Measurements from ENCODE around the gene NUTM1. TPM values are rescaled to one million over a fixed set of nuclear protein-coding genes. Genes with fewer than 3 reads are reported as not detected.

The NUTM1 gene
- total RNA-seq, 6 donors from 2014 or later, result not detected

DNA sequence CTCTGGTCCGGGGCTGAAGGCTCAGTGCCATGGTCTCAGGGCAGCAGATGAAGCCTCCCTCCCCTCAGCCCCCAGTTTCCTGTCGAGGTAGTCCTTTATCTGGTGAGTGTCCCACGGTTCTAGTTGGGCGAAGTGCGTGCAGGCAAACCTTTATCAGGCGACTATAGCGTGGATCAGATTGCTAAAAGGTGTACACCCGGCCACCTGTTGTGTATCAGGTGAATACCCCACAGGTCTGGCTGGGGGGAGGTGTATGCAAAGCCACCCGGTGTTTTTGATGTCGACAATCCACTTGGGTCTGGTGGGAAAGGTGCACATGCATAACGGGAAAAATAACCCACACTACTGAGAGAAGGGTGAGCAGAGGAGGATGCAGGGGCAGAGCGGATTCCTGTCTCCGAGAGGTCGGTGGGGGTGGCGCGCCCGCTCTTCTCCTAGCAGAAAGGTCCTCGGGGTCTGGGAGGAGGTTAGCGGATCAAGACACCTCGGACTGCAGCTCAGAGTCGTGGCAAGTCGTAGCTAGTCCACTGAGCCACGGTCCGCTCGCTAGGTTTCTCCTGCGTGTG is 6.0 kb upstream of the NUTM1 start:
- peaks cover 0 to 21% (median 1%) of the 10 kb centered on the region in 4 donors for H3K36me3 ChIP-seq
- no peaks in the 10 kb centered on the region for H3K9me3 ChIP-seq
- no peaks in the 10 kb centered on the region for H3K27me3 ChIP-seq
- H3K4me3 ChIP-seq, result peak overlapping the region; percentile 90 to 98 (median 97)
- WGBS, 2 donors, result 0% methylated on average over 24 to 26 of the region's 26 CpGs
- ATAC-seq (ENCODE audit: low FRiP score in 2 of 2) (peak; percentile 27 to 30), DNase-seq (no peak)
- peak overlapping the region; percentile 91 to 97 (median 94) for H3K27ac ChIP-seq
- TF ChIP-seq POLR2AphosphoS5 (IDR thresholded peaks at IDR 0.05), result no peak
- TF ChIP-seq, protein P1, sequence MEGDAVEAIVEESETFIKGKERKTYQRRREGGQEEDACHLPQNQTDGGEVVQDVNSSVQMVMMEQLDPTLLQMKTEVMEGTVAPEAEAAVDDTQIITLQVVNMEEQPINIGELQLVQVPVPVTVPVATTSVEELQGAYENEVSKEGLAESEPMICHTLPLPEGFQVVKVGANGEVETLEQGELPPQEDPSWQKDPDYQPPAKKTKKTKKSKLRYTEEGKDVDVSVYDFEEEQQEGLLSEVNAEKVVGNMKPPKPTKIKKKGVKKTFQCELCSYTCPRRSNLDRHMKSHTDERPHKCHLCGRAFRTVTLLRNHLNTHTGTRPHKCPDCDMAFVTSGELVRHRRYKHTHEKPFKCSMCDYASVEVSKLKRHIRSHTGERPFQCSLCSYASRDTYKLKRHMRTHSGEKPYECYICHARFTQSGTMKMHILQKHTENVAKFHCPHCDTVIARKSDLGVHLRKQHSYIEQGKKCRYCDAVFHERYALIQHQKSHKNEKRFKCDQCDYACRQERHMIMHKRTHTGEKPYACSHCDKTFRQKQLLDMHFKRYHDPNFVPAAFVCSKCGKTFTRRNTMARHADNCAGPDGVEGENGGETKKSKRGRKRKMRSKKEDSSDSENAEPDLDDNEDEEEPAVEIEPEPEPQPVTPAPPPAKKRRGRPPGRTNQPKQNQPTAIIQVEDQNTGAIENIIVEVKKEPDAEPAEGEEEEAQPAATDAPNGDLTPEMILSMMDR (IDR thresholded peaks at IDR 0.05), result no peak
- no peak for TF ChIP-seq EP300 (IDR thresholded peaks at IDR 0.05)
- no peak for TF ChIP-seq POLR2A (IDR thresholded peaks at IDR 0.05)
- peaks cover 27 to 57% (median 41%) of the 10 kb centered on the region in 4 donors for H3K4me1 ChIP-seq

DNA sequence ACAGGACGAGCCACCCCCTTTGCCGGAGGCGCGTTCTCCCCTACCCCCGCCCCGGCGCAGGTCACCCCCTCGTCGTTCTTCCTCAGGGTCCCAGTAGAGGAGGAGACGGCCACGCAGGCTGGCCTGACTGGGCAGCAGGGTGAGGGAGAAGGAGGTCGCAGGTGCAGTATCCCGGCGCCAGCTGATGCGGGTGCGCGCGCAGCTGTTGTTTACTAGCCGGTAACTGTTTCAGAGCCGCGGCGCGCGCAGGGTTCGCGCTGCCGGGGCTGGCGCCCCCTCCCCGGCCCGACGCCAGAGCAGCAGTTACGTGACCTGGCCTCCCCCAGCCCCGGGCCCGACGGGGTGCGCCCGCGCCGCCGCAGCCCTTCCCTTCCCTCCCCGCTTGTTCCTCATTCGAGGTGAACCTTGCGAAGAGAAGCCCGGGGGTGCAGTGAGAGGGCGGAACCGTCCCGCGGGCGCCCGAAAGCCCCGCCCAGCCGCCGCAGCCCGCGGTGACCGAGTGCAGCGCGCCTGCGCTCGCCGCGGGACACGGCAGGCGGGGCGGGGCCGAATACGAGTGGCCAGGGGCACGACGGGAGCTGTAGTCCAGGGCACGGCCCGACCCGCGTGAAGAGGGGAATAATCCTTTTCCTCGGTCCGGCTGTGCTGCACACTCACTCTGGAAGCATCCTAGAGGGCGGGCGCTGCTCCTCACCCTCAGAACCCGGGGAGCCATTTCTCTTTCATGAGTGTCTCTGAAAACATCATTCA is 5.4 kb upstream of the NUTM1 start, which contains the start of gene SLC12A6:
Gene SLC12A6, minus strand, starts transcription at position 225 of the 750 bp plus-strand sequence. CDS start 1,101 bp downstream, outside the sequence.
- WGBS, 2 donors, result 0 to 1% methylated on average over 8 to 49 of the region's 78 CpGs
- ATAC-seq (ENCODE audit: low FRiP score in 2 of 2) (peak; percentile 96 to 98), DNase-seq (peak; percentile 94 to 98)
- Histone ChIP-seq H3K9me3 (no peaks in the 10 kb centered on the region), H3K36me3 (peaks cover 0 to 21% (median 1%) of the 10 kb centered on the region in 4 donors), H3K4me1 (peaks cover 29 to 60% (median 43%) of the 10 kb centered on the region in 4 donors), H3K4me3 (peak within 1 kb of the TSS; percentile 90 to 98 (median 97)), H3K27ac (peak within 1 kb of the TSS; percentile 91 to 97 (median 94)), H3K27me3 (no peaks in the 10 kb centered on the region)
- TF ChIP-seq POLR2A (IDR thresholded peaks at IDR 0.05) (peak in 3 of 4 donors; percentile 76 to 96 (median 87)), EP300 (IDR thresholded peaks at IDR 0.05) (no peak), POLR2AphosphoS5 (IDR thresholded peaks at IDR 0.05) (peak; percentile 77 to 85)
- TF ChIP-seq, protein P1 (IDR thresholded peaks at IDR 0.05), result peak in 2 of 6 experiments; percentile 7 to 25

DNA sequence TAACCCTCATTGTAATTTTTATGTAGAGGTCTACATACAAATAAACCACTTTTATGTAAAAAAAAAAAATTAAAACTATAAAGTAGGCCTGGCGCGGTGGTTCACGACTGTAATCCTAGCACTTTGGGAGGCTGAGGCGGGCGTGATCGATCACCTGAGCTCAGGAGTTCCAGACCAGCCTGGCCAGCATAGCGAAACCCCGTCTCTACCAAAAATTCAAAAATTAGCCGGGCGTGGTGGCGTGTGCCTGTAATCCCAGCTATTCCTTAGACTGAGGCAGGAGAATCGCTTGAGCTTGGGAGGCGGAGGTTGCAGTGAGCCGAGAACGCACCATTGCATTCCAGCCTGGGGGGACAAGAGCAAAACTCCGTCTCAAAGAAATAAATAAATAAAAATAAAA is 4.8 kb upstream of the NUTM1 start:
- TF ChIP-seq EP300 (IDR thresholded peaks at IDR 0.05) (no peak), POLR2AphosphoS5 (IDR thresholded peaks at IDR 0.05) (no peak), POLR2A (IDR thresholded peaks at IDR 0.05) (no peak)
- TF ChIP-seq, protein P1 (IDR thresholded peaks at IDR 0.05), result no peak
- H3K27ac ChIP-seq, result peak overlapping the region in 3 of 4 donors; percentile 91 to 97 (median 96)
- ATAC-seq (ENCODE audit: low FRiP score in 2 of 2) (no peak), DNase-seq (no peak)
- H3K4me3 ChIP-seq, result peak overlapping the region in 3 of 4 donors; percentile 90 to 98 (median 96)
- H3K9me3 ChIP-seq, result no peaks in the 10 kb centered on the region
- no peaks in the 10 kb centered on the region for H3K27me3 ChIP-seq
- peaks cover 0 to 21% (median 1%) of the 10 kb centered on the region in 4 donors for H3K36me3 ChIP-seq
- H3K4me1 ChIP-seq, result peaks cover 30 to 60% (median 42%) of the 10 kb centered on the region in 4 donors
- WGBS, 2 donors, result 81 to 86% methylated on average over 16 of the region's 16 CpGs

DNA sequence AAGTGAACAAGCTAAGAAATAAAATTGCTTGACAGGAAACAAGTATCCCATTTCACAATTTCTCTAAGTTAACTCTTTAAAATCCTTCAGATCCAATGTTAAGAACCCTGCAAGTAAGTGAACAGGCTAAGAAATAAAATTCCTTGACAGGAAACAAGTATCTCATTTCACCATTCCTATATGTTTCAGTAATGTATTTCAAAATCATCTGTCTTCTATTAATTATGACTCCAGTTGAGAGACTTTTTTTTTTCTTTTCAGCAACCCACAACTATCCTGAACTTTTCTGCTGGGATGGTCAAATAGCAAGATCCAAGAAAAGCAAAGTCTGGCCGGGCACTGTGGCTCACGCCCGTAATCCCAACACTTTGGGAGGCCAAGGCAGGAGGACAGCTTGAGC is 3.2 kb upstream of the NUTM1 start:
- 97 to 98% methylated on average over 3 of the region's 3 CpGs for WGBS, 2 donors
- ATAC-seq (ENCODE audit: low FRiP score in 2 of 2), result no peak
- DNase-seq, result no peak
- TF ChIP-seq POLR2AphosphoS5 (IDR thresholded peaks at IDR 0.05) (no peak), EP300 (IDR thresholded peaks at IDR 0.05) (no peak), POLR2A (IDR thresholded peaks at IDR 0.05) (no peak)
- TF ChIP-seq, protein P1 (IDR thresholded peaks at IDR 0.05), result no peak
- H3K36me3 ChIP-seq, result peaks cover 0 to 21% (median 1%) of the 10 kb centered on the region in 4 donors
- no peaks in the 10 kb centered on the region for H3K27me3 ChIP-seq
- no peak overlapping the region for H3K4me3 ChIP-seq
- H3K9me3 ChIP-seq, result no peaks in the 10 kb centered on the region
- H3K27ac ChIP-seq, result no peak overlapping the region
- H3K4me1 ChIP-seq, result peaks cover 31 to 45% (median 35%) of the 10 kb centered on the region in 4 donors

Measured in upper lobe of left lung (tissue), 6 donors.